DLD1 (cell line): ENCODE results near the gene GADD45A.
"Not testable (repeated sequence)": the region's sequence is repeated elsewhere in the genome, so short reads cannot be mapped to it uniquely, and the experiment has no call there.

ENCODE experiments used
- in situ Hi-C: cut with HindIII; loops from 2 replicates; pipeline ENCODE4 v1.10.0; 2017; ENCODE audit warnings: low sequenced_read_pairs

The GADD45A gene, protein sequence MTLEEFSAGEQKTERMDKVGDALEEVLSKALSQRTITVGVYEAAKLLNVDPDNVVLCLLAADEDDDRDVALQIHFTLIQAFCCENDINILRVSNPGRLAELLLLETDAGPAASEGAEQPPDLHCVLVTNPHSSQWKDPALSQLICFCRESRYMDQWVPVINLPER

DNA sequence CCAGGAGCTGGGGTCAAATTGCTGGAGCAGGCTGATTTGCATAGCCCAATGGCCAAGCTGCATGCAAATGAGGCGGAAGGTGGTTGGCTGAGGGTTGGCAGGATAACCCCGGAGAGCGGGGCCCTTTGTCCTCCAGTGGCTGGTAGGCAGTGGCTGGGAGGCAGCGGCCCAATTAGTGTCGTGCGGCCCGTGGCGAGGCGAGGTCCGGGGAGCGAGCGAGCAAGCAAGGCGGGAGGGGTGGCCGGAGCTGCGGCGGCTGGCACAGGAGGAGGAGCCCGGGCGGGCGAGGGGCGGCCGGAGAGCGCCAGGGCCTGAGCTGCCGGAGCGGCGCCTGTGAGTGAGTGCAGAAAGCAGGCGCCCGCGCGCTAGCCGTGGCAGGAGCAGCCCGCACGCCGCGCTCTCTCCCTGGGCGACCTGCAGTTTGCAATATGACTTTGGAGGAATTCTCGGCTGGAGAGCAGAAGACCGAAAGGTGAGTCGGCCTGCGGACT, at the start of gene GADD45A:
Gene GADD45A, plus strand, starts transcription at position 135 of the 491 bp plus-strand sequence. Its CDS starts 294 bp downstream, at position 429.
- in situ Hi-C loops, result no loop called here

DNA sequence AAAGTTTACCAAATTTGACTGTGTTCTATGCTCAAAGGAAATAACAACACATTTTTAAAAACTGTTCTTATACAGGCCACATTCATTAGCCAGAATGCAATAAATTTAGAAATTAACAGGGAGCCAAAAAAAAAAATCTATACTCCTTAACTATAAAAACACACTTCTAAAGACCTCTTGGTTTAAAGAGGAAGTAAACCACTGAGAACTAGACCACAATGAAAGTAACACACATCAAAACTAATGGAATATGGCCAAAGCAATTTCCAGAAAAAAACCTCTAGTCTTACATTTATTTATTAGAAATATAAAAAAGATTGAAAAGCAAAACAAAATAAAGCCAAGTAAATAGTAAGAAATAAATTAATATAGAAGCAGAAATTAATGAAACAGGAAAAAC, 48.9 kb upstream of the GADD45A start:
- in situ Hi-C loops, result no loop called here

DNA sequence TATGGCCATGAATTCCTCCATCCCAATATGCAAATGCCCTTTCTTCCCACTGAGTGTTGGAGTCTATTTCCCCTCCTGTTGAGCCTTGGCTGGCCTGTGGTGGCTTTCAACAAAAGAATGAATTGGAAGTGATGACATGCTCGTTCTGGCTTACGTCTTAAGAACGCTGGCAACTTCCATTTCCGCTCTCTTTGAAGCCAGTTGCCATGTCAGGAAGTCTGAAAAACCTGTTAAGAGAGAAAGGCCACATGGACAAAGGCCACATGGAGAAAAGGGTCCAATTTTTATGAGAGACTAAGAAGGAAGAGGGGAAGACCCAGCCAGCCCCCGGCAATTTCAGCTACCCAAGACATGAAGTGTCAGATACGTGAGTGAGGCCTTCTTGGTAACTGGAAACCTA, 45.6 kb upstream of the GADD45A start:
- in situ Hi-C loops, result no loop called here

DNA sequence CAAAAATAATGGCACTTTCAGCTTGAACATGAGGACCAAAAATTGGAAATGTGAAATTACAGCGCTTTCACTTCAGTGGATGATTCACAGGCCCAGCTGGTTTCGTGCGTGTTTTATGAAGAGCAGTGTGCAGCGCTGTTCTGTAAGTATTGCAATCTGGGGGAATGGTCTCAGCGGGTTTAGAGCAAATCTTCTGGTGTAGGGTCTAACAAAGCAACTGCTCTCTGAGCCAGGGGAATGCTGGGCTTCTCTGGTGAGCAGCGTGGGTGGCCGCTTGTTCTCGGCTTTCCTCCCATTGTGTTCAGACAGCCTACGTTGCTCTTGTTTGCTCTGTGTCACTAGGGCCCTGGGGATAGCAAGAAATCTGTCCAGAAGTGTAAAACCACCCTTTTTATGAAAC, 42.4 kb upstream of the GADD45A start:
- in situ Hi-C loops, result no loop called here

DNA sequence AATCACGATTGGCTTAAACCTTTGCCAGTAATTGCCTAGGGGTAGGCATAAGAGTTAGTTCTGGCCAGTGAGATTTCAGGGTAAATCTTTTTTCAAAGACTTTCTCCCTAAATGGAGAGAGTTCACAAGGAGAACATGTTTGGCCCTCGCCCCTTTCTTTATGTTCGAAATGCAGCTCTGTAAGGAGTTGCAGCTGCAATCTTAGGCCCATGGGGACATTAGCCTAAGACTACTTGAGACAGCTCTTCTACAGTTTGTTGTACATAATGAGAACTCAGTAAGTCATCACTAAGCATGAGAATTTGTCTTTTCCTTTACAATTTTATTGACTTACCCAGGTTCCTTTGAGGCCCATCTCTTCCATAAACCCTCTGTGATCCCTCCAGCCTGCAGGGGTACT, 40.4 kb upstream of the GADD45A start:
- in situ Hi-C loops, result no loop called here

DNA sequence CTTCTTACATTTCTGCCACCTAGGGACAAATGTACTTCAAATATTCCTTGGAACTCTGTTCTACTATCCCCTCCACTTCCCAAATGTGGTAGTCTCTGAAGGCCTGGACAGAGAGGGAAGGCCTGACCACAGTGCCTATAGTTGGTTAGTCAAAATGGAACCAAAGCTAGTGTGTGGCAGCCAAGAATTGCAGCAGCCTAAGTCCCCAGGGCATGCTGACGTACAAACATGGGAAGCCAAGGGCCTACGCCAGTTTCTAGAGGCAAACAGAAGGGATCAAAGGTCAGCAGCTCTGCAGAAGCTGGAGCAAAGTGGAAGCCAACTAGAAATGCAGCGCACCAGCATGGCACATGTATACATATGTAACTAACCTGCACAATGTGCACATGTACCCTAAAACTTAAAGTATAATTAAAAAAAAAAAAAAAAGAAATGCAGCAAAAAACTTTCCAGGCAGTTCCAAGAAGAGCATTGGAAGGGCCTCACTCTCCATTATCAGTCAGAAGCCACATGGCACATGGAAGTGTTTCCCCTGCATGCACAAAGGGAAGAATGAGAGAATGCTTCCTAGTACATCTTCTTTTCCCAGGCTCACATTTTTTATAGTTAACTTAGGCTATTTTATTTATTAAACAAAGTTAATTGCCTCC, 39.4 kb upstream of the GADD45A start:
- in situ Hi-C loops, result no loop called here

DNA sequence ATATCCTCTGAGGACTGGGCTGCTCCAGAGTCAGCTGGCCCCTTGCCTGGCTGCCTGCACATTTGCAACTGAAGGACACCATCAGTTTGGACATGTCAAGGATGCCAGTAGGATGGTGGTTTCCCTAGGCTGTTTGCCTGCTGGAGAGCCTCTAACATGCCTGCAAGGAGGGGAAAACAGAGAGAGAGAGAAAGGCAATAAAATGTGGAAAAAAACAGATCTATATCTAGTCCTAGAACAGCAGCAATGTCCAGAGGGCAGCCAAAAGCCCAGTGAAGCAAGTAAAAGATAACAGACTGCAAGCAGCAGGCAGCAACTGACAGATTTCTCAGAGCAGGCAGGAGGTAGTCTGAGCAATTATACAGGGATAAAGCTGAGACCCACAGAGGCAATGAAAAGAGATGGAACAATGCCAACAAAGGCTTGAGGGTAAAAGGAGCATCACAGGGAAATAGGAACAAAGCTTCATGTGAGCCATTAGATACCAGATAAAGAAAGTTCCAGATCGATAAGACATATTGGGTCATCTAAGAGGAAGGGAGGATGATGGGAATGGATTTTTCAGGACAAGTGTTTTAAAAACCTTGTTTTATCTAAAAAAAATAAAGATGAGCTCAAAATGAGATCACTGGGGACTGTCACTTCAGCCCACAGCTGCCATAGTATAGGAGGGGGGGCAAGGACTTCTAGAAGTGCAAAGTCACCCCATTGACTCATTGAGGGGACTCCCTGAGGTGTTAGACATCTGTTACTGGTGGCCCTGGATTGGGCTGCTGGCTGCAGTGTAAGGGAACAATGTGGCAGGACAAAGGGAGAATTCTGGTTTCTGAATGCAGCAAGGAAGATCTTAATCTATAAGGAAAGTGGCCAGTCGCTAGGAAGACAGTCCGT, 38.6 kb upstream of the GADD45A start:
- in situ Hi-C loops, result no loop called here

DNA sequence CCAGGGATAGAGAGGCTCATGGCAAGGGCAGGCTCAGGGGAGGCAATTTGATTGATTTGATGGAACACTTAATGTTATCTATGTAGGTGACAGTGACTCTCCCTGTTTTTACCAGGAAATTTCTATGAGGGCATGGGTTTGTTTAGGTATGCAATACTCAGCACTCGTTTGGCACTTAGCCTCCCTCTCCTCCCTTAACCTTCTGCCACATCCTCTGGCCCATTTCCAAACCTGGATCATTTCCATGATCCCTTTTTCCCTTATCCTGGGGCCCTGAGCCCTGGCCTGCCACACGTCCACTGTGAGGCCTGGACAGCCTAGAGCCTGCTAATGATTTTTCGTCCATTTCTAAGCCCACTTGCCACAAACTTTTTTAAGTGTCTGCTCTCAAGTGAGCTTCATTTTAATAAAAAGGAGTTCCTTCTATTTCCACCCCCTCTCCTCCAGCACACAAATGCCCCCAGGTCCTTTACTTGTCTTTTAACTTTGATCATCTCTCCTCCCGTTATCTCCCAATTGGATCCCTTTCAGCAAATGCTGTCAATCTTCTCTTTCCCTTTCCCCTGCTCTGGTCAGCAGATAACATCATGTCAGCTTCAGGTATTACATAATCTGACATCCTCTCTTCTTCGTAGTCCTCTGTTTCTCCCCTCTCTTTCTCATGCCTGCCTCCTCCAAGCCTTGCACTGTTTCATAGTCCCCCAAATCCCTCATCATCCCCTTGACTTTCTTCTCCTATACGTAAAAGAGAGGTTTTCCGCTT, 37.8 kb upstream of the GADD45A start:
- in situ Hi-C loops, result no loop called here

DNA sequence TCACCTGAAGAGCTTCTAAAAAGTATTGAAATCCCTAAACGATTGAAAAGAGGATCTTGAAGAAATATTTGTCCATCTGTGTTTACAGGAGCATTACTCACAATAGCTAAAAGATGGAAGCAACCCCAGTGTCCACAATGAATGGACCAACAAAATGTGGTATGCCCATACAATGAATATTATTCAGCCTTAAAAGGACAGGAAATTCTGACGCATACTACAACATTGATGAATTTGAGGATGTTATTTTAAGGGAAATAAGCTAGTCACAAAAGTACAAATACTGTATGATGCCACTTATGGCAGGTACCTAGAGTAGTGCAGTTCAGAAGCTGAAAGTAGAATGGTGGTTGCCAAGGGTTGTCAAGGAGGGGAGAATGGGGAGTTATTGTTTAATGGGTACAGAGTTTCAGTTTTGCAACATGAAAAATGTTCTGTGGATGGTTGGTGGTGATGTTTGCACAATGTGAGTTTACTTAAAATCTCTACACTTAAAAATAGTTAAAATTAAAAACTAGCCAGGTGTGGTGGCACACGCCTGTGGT, 37.1 kb upstream of the GADD45A start:
- in situ Hi-C loops, result no loop called here

DNA sequence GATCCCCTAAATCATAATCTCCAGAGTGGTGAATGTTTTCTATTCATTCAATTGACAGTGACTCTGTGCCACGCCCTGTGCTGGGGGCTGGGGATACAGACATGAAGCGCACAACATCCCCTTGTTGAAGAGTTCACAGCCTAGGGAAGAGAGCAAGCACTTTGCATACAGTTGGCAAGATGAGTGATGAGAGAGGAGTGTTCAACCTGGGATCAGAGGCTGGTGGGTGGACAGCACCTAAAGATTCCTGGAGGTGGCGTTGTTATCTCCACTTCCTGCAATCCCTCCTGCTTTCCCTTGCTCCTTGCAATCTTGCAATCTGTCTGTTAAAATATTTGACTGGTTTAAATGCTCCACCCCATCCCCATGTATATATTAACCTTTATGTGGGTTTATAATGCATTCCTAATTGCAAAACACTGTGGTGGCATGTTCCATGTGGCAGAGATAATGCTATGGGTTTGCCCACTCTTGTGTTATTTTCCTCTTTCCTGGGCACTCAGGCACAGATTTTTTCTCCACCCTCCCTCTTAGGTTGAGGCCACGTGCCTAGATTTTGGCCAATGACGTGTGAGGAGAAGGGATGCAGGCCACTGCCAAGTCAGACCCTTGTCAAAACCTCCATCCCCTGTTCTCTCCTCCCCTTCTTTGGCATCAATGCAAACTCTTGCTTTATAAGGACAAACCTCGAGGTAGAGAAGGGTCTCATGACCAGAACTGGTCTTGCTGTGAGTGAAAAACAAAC, 36.2 kb upstream of the GADD45A start:
- in situ Hi-C loops, result no loop called here

DNA sequence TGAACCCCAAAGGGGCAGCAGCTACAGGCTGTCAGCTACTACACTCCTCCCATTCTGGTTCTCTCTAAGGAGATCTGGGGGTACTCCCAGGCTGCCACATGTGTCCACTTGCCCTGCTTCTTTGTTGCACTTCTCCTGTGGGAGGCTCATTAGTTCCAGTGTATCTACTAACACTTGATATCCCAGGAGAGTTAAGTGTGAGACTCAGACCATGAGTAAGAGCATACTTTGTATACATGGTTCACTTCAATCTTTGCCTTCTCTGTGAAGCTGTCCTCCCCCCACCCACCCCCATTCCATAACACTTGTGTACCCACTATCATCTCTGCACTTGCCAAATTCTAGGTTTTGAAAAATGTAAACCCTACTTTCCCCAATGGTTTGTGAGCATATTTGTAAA, 34.9 kb upstream of the GADD45A start:
- in situ Hi-C loops, result no loop called here

DNA sequence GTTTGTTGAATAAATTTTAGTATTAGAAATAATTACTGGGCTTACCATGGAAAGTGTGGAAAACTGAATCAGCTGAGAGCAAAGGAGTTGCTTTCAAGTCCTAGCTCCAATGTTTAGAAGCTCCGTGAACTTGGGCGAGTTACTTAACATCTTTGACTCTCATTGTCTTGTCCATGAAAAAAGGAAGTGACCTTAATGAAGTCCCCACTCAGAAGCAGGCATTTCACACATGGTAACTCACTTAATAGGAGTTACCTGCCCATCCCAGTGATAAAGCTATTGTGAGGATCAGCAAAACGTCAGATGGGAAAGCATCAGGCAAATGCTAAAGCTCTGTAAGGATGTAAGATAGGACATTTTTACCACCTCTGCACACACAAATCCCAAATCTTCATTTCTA, 34.0 kb upstream of the GADD45A start:
- in situ Hi-C loops, result no loop called here

DNA sequence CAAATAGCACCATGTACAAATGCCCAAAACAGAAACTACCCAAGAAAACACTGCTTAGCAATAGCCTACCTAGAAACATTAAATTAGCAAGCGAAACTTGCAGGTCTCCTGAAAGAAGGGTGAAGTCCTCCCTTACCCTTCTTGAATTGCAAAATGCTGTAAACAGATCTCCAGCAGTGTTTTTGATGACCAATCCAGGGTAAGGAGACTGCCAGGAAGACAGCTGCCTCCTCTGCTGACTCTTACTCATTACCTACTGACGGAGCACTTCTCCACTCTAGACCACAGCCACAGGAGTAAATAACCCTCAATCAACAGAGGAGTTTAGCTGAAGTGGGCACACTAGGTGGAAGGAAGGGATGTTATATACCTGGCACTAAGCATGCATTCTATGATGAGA, 32.2 kb upstream of the GADD45A start:
- in situ Hi-C loops, result no loop called here

DNA sequence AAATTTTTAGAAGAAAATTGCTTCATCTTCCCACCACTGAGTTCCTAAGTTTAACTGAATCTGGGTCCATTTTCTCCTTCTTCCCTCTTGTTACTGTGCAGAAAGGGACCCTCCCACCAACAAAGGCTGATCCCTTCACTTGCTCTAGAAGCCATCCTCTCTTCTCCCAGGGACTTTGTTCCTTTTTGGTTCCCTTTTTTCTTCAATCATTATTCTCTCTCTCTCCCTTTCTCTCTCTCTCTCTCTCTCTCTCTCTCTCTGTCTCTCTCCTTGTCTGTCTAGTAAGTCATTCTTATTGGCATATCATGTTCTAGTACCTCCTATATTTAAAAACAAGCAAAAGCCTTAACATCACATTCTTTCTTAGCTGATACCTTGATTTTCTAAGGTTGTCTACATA, 31.7 kb upstream of the GADD45A start:
- in situ Hi-C loops, result no loop called here

DNA sequence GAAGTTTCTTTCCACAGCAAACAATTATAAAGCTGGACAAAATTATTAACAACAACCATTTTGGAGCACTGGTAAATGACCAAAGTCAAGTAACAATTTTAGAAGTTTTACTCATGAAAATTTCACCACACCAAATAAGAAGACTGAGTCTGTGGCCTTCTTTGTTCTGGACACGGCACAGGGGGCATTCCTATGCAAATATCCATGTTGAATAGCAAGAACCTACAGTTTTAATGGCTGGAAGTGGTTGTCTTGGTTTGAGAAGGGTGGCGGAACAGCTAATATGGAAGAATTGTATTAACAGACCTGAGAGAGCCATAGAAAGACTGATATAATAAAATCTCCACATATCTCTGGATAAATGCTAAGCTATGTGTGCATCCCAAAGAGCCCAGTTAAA, 29.4 kb upstream of the GADD45A start:
- in situ Hi-C loops, result no loop called here

DNA sequence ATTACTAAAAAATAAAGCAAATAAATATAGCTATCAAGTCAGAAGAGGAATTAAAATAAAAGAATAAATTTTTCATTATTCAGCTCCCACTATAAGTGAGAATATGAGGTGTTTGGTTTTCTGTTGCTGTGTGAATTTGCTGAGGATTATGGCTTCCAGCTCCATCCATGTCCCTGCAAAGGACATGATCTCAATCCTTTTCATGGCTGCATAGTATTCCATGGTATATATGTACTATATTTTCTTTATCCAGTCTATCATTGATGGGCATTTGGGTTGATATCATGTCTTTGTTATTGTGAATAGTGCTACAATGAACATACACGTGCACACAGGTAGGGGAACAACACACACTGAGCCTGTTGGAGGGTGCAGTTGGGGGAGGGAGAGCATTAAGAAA, 27.8 kb upstream of the GADD45A start:
- in situ Hi-C loops, result not testable (repeated sequence)

DNA sequence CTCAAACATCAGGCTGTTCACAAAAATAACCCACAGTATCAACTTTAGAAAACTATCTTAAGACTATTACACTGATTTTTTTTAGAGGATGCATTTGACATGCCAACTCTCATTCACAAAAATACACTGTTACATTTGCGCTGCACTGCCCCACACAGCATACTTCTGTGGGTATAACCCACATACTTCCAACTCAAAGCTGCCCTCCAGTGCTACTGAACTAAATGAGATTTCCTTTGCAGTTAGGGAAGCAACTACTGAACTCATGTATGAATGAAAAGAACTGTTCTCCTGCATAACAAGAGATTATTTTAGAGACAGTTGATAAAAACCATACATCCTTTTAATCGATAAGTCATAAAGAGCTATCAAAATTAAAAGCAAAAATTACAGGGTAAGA, 25.8 kb upstream of the GADD45A start:
- in situ Hi-C loops, result no loop called here

DNA sequence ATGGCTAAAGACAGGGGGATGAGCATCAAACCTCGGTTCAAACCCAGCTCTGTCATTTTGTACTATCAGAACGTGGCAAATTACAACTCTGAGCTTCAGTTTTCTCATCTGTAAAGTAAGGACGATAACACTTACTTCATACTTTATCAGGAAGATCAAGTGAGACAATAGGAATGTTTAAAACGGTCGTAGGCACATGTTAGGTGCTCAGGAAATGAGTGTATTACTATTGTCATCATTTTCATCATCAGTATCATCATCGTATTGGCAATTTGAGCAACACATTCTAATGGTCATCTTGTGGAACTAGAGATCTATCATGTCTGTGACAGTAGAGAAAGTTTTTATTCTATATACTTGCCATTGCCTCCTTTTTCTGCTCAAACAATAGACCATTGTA, 22.1 kb upstream of the GADD45A start:
- in situ Hi-C loops, result no loop called here

DNA sequence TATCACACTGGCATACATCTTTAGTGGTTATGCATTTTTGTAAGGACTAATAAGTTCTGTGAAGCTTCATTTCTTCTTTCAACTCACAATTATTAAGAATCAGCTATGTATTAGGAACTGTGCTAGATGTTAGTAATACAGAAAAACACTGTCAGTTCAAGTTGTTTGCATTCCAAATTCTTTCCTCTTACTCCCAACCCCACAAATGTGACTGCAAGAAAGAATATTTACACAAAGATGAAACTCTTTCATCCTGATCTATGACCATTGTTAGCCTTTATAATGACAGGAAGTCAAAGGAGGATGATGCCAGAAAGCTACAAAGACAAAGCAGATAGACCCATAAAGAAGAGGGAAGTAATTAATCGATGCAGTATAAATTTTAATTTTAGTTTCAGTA, 21.0 kb upstream of the GADD45A start:
- in situ Hi-C loops, result no loop called here

DNA sequence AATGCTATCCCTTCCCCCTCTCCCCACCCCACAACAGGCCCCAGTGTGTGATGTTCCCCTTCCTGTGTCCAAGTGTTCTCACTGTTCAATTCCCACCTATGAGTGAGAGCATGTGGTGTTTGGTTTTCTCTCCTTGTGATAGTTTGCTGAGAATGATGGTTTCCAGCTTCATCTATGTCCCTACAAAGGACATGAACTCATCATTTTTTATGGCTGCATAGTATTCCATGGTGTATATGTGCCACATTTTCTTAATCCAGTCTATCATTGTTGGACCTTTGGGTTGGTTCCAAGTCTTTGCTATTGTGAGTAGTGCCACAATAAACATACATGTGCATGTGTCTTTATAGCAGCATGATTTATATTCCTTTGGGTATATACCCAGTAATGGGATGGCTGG, 19.7 kb upstream of the GADD45A start:
- in situ Hi-C loops, result not testable (repeated sequence)
